Psoas muscle (tissue), 8 donors: ENCODE results near the gene ZNF646. TPM values are rescaled to one million over a fixed set of nuclear protein-coding genes. Genes with fewer than 3 reads are reported as not detected.

Source experiments
- ATAC-seq, 4 donors: fragments of 200-7000 bp; cut with Tn5 transposase; one replicate each; pipeline ENCODE4 v1.9.1; 2020; ENCODE audit warnings: moderate library complexity in 3 of 4, mild to moderate bottlenecking in 2 of 4
- DNase-seq, 2 donors: peaks; one replicate each; pipeline ENCODE4 v3.0.0-alpha.2; 2020
- H3K27ac ChIP-seq: fragments of 200-600 bp; one replicate; pipeline ENCODE4 v1.8.0; 2022
- H3K27me3 ChIP-seq, 3 donors: fragments of 200-600 bp in 1 of 3; one replicate each; pipeline versions ENCODE4 v1.6.1 to v1.8.0; 2013 to 2022; ENCODE audit warnings: low read length in 2 of 3, mild to moderate bottlenecking in 2 of 3, moderate library complexity in 1 of 3; ENCODE audit not compliant: insufficient read depth in 3 of 3
- H3K36me3 ChIP-seq, 2 donors: fragments of 200-600 bp in 1 of 2; one replicate each; pipeline versions ENCODE4 v1.6.1 to v1.8.0; 2013 to 2022; ENCODE audit warnings: low read depth in 1 of 2, mild to moderate bottlenecking in 1 of 2, moderate library complexity in 1 of 2; ENCODE audit not compliant: insufficient read depth in 1 of 2
- H3K4me1 ChIP-seq: fragments of 200-600 bp; one replicate; pipeline ENCODE4 v1.8.0; 2022
- H3K4me3 ChIP-seq: fragments of 200-600 bp; one replicate; pipeline ENCODE4 v1.8.0; 2022; ENCODE audit warnings: mild to moderate bottlenecking
- H3K9me3 ChIP-seq: fragments of 200-600 bp; one replicate; pipeline ENCODE4 v1.8.0; 2022
- WGBS, 3 donors: extraction: QIAGEN DNeasy Blood & Tissue Kit; methylation state at CpG; one replicate each; pipeline versions ENCODE4 v1.1.6 to v1.1.7; 2013; 5-methylcytosine and 5-hydroxymethylcytosine counted together
- intact Hi-C, 2 donors: fragments of 100-400 bp; cut with DNase I; formaldehyde crosslinking; loops; one replicate each; pipeline versions ENCODE4 v1.11.0 to v1.14.2; 2022
- polyA plus RNA-seq, 3 donors: library from polyadenylated mRNA; stranded (reverse); fragments of 200-250 nt; gene quantifications; one replicate each; pipeline ENCODE4 v1.2.3, GENCODE V29; 2013
- total RNA-seq, 4 donors: library from RNA; stranded (reverse); fragmentation: NEBNext Ultra II Directional in 2 of 4; extraction: Animal tissue kit (Norgen Biotek cat#: 25700) in 2 of 4; gene quantifications; one replicate each; pipeline versions ENCODE4 v1.2.1 to v1.2.4, GENCODE V29; 2021 to 2023
- TF ChIP-seq, protein P1 (sequence below): fragments of 200-600 bp; IDR thresholded peaks from one replicate; pipeline ENCODE4 v1.8.0; 2022; ENCODE audit warnings: antibody characterized with exemption
- donor health status: healthy with polysubstance abuse.
- donor health status: DM: no; HTN: no; CAD: no; lungs with moderate emphysema.
- donor health status: Bipolar disorder and iron deficiency.
- donor health status: healthy.
- donor health status: DM: yes; HTN: yes; CAD: no.
- donor health status: DM: no; HTN: no; CAD: no.
- donor health status: DM: no; HTN: no; CAD: no.
- donor health status: DM: yes; HTN: yes; CAD: no.

The ZNF646 gene
- total and polyA plus RNA-seq, 7 donors, result 4.0 to 22.6 (median 8.9) TPM

DNA sequence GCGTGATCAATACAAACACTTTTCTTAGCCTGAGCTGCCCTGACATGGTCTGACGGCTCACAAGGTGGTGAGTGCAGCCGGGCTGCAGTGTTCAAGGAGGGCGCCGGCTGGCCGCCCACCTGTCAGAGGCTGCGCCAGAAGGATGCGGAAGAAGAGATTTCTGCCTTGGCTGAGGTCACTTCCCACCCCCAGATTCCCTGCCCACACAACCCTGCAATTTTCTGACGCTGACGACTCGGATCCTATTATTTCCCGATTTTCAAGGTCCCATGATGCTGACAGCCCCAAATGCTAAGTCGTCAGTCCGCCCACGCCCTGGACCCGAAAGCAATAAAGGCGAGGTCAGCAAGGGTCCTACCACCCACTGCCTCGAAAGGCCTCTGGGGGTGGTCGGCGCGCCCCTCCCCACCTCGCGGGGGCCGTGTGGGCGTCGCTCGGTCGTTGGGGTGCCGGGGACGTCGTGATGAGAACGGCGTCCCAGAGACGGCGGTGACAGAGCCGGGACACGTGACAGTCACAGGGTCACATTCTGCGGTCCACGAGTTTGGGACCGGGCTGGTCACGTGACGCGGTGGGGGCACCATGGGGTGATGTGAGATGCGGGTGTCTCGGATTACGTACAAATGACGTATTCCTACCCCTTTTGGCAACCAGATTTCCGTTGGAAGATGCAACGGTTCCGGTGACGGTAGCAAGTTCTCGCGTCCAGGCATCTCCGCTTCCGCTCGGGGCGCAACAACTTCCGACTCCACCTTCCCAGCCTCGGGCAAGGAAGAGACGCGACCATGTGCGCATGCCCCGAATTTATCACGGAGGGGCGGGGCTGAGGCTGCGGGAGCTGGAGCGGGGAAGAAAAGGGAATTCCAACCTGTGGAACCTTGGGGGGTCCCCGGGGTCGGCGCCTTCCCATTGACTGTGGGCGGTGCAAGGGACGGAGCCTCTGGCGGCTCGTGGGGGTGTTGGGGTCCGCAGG, 41.2 kb upstream of the ZNF646 start, which contains the start of gene STX4:
TSS of gene STX4 (plus strand) at position 823 of the 973 bp plus-strand sequence. CDS start 248 bp downstream, outside the sequence.
- Histone ChIP-seq H3K36me3 (peaks cover 3 to 36% of the 10 kb centered on the region in 2 donors), H3K9me3 (no peaks in the 10 kb centered on the region), H3K4me1 (peaks cover 10% of the 10 kb centered on the region), H3K27ac (peak within 1 kb of the TSS; percentile 96), H3K27me3 (no peaks in the 10 kb centered on the region), H3K4me3 (peak within 1 kb of the TSS; percentile 85)
- intact Hi-C loops, result loop anchor here (2.0 to 5.0 kb wide), 2 partner anchors 36 to 40 kb away; no protein-coding TSS in a partner anchor
- TF ChIP-seq, protein P1, sequence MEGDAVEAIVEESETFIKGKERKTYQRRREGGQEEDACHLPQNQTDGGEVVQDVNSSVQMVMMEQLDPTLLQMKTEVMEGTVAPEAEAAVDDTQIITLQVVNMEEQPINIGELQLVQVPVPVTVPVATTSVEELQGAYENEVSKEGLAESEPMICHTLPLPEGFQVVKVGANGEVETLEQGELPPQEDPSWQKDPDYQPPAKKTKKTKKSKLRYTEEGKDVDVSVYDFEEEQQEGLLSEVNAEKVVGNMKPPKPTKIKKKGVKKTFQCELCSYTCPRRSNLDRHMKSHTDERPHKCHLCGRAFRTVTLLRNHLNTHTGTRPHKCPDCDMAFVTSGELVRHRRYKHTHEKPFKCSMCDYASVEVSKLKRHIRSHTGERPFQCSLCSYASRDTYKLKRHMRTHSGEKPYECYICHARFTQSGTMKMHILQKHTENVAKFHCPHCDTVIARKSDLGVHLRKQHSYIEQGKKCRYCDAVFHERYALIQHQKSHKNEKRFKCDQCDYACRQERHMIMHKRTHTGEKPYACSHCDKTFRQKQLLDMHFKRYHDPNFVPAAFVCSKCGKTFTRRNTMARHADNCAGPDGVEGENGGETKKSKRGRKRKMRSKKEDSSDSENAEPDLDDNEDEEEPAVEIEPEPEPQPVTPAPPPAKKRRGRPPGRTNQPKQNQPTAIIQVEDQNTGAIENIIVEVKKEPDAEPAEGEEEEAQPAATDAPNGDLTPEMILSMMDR, result no peak
- ATAC-seq (peak; percentile 91 to 96 (median 94)), DNase-seq (peak; percentile 98 to 99)
- WGBS, 3 donors, result 1% methylated on average over 71 to 75 of the region's 75 CpGs

DNA sequence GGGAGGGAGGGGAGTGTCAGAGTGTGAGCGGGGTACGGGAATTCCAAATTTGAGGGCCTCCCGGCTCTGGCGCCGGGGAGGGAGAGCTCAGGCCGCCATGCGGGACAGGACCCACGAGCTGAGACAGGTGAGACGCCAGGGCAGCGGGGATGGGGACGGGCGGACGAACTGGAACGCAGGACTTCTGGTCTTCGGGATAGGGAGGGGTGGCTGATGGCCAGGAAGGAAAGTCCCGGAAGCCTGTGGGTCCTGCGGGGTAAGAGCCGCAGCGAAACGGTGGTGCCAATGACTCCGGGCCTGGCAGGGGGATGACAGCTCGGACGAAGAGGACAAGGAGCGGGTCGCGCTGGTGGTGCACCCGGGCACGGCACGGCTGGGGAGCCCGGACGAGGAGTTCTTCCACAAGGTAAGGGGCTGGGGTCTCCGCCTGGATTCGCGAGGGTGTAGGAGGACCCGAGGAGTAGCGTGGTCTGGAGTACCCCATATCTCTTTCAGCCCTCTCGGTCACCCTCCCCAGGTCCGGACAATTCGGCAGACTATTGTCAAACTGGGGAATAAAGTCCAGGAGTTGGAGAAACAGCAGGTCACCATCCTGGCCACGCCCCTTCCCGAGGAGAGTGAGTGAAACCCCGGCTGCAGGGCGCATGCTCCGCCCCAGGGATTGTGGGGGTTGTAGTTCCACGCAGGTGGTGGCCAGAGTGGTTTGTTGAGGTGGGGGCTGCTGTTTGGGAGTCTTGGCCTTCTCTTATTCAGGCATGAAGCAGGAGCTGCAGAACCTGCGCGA, 40.3 kb upstream of the ZNF646 start:
- ATAC-seq (peak; percentile 74 to 87 (median 79)), DNase-seq (peak; percentile 93 to 96)
- Histone ChIP-seq H3K27me3 (no peaks in the 10 kb centered on the region), H3K36me3 (peaks cover 4 to 45% of the 10 kb centered on the region in 2 donors), H3K4me3 (peak overlapping the region; percentile 85), H3K27ac (peak overlapping the region; percentile 96), H3K9me3 (no peaks in the 10 kb centered on the region), H3K4me1 (peaks cover 10% of the 10 kb centered on the region)
- TF ChIP-seq, protein P1, result no peak
- WGBS, 3 donors, result 1% methylated on average over 47 of the region's 47 CpGs
- intact Hi-C loops, result loop anchor here (2.0 to 5.0 kb wide), 2 partner anchors 37 to 39 kb away; no protein-coding TSS in a partner anchor

- 42 to 63% (median 51%) methylated on average over 2 of the region's 2 CpGs for WGBS, 3 donors
- Histone ChIP-seq H3K27me3 (no peaks in the 10 kb centered on the region), H3K4me3 (no peak overlapping the region), H3K9me3 (no peaks in the 10 kb centered on the region), H3K4me1 (peaks cover 10% of the 10 kb centered on the region), H3K27ac (no peak overlapping the region), H3K36me3 (peaks cover 4 to 70% of the 10 kb centered on the region in 2 donors)
- DNase-seq (no peak), ATAC-seq (no peak)
- TF ChIP-seq, protein P1, result no peak
- intact Hi-C loops, result no loop called here
Measured at GRCh38 chr16:31036691-31037090, 37.5 kb upstream of the ZNF646 start.

- no peak for DNase-seq
- H3K4me3 ChIP-seq, result no peak overlapping the region
- H3K4me1 ChIP-seq, result peaks cover 10% of the 10 kb centered on the region
- H3K9me3 ChIP-seq, result no peaks in the 10 kb centered on the region
- H3K36me3 ChIP-seq, result peaks cover 10 to 89% of the 10 kb centered on the region in 2 donors
- 89 to 100% (median 93%) methylated on average over 2 of the region's 2 CpGs for WGBS, 3 donors
- H3K27me3 ChIP-seq, result no peaks in the 10 kb centered on the region
- TF ChIP-seq, protein P1, result no peak
- H3K27ac ChIP-seq, result no peak overlapping the region
- intact Hi-C loops, result no loop called here
- no peak for ATAC-seq
Measured at GRCh38 chr16:31038993-31039392, 35.2 kb upstream of the ZNF646 start.
